Stimulated activated CD8-positive, alpha-beta memory T cell treated with anti-CD3 and anti-CD28 coated beads, Interleukin-15, amount 100 ng/mL, for 48 hours (primary cell): ENCODE data around the gene SLC9A8.

Experiments used
- DNase-seq, 2 donors: peaks; one replicate each; pipeline ENCODE4 v3.0.0-alpha.2; 2020; ENCODE audit warnings: low read depth in 2 of 2

Gene SLC9A8

DNA sequence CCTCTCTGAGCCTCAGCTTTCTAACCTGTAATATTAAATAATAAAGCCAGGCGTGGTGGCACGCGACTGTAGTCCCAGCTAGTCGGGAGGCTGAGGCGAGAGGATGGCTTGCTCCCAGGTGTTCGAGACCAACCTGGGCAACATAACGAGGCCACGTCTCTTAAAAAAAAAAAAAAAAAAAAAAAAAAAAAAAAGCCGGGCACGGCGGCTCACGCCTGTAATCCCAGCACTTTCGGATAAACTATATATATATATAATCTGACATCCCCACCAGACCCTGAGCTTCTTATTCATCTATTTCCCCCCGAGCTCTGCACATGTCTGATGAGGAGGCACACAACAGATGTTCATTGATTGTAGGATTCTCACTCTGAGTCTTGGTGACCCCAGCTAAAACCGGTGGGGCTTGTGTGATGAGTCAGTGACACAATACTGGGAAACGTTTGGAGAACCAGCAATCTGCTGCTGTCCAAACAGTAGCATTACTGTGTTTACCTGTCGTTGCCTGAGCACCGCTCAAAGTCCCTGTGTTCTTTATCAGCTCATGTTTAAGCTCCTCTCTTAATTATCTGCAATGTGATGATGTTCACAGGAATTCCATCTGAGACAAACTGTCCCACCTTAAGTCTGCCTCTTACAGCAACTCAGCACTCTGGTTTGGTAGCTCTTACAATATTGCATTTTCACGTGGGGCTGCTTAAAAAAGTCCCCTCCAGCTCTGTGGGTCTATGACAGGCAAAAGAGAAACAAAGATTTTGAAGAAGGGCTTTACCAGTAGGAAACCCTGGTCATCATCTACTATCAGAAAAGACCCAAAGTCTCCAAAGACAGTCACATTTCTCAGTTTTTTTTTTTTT lies 103.7 kb downstream of the SLC9A8 start:
- DNase-seq, result peak in 1 of 2 donors; percentile 30

DNA sequence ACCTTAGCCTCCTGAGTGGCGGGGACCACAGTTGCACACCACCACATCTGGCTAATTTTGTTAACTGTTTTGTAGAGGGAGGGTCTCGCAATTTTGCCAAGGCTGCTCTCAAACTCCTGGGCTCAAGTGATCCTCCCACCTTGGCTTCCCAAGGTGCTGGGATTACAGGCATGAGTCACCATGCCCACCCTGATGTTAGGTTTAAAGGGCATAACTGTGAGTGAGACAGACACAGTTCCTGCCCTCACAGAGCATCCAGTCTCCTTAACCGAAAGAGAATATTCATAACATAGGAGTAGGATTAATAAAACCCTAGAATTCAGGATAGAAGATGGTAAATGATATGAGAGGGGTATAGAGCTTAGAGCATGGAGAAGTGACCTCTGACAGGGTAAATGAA lies 105.8 kb downstream of the SLC9A8 start:
- DNase-seq, result no peak

DNA sequence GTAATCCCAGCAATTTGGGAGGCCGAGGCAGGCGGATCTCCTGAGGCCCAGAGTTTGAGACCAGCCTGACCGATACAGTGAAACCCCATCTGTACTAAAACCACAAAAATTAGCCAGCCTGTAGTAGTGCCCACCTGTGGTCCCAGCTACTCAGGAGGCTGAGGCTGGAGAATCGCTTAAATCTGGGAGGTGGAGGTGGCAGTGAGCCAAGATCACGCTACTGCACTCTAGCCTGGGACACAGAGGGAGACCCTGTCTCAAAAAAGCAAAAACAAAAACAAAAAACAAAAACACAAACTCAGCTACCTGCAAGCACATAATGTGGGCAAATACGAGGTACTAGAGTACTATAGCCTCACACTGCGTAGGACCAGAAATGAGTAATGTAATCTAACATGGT lies 106.4 kb downstream of the SLC9A8 start:
- DNase-seq, result no peak

DNA sequence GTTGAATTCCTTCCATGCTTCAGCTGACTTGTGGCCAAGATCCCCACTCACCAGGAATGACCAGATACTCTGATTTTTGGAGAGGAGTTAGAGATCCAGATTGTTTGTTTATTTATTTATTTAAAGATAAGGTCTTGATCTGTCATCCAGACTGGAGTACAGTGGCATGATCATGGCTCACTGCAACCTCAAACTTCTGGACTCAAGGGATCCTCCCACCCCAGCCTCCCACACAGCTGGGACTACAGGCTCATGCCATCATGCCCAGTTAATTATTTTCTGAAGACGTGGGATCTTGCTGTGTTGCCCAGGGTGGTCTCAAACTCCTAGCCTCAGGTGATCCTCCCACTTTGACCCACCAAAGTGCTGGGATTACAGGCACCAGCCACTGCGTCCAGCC lies 106.8 kb downstream of the SLC9A8 start:
- no peak for DNase-seq

DNA sequence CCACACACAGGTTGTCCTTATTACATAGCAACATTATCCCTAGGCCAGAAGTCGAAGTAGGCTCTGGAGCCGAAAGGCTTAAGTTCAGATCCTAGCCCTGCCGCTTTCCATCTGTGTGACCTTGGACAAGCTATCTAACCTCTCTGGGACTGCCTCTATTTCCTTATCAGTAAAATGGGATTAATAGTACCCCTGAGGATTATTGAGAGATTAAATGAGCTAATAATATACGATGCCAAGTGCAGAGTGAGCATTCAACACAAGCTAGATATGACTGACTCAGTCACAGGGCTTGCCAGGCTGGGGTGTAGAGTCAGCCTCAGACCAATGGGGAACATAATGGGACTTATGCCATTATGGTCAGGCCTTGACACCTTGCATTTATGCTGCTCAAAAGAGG lies 111.6 kb downstream of the SLC9A8 start:
- DNase-seq, result no peak

DNA sequence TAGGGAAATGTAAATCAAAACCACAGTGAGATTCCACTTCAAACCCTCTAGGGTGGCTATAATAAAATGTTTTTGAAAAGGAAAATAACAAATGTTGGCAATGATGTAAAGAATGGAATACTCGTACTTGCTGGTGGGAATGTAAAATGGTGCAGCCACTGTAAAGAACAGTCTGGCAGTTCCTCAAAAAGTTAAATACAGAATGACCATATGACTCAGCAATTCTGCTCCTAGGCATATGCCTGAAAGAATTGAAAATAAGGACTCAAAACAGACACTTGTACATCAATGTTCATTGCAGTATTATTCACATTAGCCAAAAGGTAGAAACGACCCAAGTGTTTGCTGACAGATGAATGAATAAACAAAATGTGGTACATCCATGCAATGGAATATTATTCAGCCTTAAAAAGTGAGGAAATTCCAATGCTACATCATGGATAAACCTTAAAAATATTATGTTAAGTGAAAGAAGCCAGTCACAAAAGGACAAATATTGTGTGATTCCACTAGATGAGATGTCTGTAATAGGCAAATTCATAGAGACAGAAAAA lies 113.3 kb downstream of the SLC9A8 start:
- DNase-seq, result no peak

DNA sequence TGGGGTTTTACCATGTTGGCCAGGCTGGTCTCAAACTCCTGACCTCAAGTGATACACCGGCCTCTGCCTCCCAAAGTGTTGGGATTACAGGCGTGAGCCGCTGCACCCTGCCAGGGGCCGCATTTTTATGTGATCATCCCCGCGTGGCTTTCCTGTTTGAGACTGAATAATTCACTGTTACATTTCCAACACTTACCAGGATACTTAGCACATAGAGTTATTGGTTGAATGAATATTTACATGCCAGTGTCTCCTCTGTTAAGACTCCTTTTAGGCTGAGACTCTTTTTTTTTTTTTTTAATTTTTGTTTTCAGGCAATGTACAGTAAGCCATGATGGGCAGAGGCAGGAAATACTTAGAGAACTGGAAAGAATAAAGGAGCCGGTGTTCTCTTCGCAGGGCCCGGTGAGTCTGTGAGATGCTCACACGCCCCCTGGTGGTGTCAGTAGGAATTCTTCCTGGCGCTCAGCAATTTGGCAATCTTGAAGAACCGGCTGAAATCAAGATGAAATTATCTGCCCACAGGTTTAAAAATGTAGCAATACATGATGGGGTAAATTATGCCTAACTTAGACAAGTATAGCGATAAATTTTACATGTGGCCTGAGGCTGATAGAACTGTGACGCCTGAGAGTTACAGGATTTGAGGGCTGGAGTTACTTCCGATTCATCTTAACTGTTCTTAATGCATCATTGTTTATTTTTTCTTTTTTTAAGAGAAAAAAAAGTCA lies 115.9 kb downstream of the SLC9A8 start:
- peak; percentile 57 to 59 for DNase-seq

DNA sequence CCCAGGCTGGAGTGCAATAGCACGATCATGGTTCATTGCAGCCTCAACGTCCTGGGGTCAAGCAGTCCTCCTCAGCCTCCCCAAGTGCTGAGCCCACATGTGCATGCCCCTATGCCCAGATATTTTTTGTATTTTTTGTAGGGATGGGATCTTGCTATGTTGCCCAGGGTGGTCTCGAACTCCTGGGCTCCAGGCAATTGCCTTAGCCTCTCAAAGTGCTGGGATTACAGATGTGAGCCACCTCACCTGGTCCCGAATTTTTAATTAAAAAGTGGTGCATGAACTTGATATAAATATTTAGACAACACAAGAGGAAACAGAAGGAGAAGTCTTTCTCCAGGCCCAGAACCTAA lies 116.5 kb downstream of the SLC9A8 start:
- no peak for DNase-seq

DNA sequence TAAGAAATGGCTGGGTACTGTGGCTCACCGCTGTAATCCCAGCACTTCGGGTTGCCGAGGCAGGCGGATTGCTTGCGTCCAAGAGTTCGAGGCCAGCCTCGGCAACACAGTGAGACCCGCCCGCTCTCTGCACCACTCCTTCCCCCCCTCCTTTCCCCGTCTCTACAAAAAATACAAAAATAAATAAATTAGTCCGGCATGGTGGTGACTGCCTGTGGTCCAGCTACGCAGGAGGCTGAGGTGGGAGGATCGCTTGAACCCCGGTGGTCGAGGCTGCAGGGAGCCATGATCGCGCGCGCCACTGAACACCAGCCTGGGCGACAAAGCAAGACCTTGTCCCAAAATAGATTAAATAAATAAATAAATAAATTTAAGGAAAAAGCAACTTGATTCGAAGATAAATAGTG lies 123.1 kb downstream of the SLC9A8 start:
- DNase-seq, result no peak

DNA sequence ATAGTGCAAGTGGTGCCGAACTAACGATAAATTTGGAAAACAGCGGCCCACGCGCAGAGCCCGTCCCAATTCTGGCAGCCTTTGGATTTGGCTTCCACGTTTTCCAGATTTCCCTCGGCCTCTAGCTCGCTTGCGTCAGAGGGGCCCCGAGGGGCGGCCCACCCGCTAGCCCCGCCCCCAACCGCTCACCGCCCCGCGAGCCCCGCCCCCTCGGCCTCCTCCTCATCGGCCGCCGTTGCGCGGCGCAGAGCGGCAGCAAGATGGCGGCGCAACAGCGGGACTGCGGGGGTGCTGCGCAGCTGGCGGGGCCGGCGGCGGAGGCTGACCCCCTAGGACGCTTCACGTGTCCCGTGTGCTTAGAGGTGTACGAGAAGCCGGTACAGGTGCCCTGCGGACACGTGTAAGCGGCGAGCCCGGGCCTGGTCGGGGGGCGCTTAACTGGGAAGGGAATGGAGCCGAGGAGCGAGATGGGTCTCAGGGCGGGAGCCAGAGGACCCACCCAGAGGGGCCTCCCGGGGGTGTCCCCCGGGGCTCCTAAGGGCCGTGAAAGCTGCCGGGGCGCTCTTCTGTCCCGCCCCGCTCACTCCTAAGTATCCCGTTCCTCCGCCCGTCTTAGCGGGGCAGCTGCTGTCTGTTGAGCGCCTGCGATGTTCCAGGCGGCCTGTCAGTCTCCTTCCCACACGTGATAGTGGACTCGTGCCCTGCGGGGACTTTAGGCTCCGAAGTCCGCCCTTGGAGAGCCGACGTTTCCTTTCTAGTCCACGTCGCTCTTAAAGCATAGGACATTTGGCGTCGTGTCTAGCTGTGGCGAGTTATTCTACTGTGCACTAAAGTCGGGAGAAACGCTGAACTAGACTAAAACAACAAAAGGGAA lies 123.8 kb downstream of the SLC9A8 start, which contains the start of gene RNF114:
Gene RNF114, plus strand, starts transcription at position 245 of the 874 bp plus-strand sequence. Its CDS starts 16 bp downstream, at position 261.
- peak; percentile 84 to 85 for DNase-seq

DNA sequence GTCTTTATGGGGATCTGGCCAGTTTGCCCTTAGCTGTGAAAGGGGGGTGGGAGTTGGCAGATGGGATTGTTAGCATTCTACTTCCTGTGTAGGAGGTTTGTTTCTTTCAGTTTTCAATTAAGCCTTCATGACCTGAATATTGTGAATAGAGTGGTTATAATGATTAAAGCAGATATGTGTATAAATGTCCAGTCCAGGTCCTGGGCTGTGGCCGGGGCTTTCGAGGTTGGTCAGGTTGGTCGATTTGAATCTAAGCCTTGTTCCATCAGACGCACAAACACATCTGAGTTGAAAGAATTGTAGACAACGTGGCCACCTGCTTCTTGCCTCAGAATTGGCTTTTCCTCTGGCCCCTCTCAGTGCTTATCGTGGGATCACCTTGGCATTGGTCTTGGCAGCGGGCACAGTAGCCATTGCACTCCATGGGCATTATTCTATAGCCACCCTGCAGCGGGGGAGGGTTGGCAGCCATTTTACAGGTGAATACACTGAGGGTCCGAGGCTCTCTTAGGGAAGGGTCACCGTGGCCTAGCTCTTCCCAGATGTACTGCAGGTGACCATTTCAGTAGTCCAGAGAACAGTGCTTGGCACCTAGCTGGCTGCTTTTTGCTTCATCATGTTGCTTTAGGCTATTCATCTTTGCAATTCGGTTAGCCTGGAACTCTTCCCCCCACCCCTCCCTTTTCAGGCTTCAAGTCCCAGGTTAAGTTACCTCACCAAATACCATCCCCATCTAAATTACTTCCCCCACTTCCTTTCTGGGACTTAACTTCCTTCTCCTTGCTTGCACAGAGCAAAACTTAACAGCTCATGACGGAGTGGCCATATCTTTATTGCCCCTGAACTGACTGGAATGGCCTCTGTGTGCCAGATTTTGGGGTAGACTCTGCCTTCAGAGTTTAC lies 124.7 kb downstream of the SLC9A8 start:
- no peak for DNase-seq

DNA sequence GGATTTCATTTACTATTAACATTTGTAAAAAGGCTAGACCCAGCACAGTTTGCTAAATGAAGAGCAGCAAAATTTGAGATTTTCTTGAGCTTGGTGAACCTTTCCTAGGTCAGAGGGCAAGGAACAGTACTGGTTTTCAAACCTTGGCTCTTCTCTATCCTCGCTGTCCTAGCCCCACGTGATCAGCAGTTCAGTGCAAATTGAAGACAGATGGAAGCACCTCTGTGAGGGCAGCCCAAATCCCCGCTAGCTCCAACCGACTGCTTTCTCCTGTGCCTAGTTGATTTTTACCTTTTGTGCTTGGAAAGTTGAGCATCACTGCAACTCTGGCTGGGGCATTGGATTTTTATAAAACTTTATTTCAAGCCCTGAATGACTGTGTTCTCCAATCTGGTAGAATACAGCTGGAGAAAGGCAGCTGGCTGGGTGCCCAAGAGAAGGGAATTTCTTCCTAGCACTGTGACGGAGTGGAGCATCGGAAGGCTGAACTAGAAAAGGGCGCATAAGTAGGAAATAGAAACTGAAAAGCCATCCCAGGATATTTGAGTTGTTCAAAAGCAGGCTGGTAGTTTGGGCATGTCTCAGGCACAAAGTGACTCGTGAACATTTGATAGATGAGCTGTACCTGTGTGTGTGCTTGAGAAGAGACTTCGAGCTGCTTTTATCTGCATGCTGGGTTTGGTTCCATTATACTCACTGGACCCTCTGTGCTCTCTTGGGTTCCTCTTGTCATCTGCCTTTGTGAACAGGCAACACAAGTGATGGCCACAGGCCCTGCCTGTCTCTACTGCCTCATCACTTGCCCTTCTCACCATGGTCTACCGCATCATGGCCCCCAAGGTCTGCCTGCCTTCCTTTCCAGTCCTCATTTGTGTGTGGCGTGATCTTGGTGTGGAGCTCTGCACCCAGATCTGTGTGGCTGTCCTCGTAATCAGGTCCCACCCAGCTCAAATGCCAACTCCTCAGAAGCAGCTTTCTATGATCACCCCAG lies 125.8 kb downstream of the SLC9A8 start:
- DNase-seq, result no peak

DNA sequence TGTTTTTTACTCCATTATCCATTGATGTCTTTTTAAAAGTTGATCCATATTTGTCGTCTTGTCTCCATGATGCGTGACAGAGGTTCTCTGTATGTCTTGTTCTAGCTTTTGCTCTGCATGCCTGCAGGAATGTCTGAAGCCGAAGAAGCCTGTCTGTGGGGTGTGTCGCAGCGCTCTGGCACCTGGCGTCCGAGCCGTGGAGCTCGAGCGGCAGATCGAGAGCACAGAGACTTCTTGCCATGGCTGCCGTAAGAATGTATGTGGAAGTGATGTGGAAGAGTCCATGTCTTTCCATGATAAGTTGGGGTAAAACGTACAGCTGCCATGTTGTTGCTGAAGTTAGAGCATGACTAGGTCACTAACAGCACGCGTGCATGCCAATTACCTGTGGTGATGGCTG lies 128.8 kb downstream of the SLC9A8 start:
- no peak for DNase-seq
